Caki2 (cell line): Measurements from ENCODE around the gene TEPSIN. TPM values are rescaled to one million over a fixed set of nuclear protein-coding genes. Genes with fewer than 3 reads are reported as not detected.
A peak's percentile ranks its signal among the peaks of the same experiment; 100 is the strongest.
"Not testable (repeated sequence)": the region's sequence is repeated elsewhere in the genome, so short reads cannot be mapped to it uniquely, and the experiment has no call there.

Experiments used
- DNase-seq: peaks from one replicate; pipeline ENCODE4 v3.0.0-alpha.2; 2015; ENCODE audit warnings: low read depth
- in situ Hi-C: cut with HindIII; loops from 2 replicates; pipeline ENCODE4 v1.10.0; 2016; ENCODE audit warnings: low sequenced_read_pairs, low pct_unique_long_range_greater_than_20kb, mixed read lengths
- total RNA-seq: library from RNA; depleted of rRNA; stranded (reverse); fragments of >200 nt; shearing (Covaris generic); gene quantifications from 2 replicates; pipeline ENCODE4 v1.2.3, GENCODE V29; 2014; ENCODE audit warnings: low replicate concordance

Gene TEPSIN
- total RNA-seq, 1 experiment from 2014 or later: 6.8 TPM

DNA sequence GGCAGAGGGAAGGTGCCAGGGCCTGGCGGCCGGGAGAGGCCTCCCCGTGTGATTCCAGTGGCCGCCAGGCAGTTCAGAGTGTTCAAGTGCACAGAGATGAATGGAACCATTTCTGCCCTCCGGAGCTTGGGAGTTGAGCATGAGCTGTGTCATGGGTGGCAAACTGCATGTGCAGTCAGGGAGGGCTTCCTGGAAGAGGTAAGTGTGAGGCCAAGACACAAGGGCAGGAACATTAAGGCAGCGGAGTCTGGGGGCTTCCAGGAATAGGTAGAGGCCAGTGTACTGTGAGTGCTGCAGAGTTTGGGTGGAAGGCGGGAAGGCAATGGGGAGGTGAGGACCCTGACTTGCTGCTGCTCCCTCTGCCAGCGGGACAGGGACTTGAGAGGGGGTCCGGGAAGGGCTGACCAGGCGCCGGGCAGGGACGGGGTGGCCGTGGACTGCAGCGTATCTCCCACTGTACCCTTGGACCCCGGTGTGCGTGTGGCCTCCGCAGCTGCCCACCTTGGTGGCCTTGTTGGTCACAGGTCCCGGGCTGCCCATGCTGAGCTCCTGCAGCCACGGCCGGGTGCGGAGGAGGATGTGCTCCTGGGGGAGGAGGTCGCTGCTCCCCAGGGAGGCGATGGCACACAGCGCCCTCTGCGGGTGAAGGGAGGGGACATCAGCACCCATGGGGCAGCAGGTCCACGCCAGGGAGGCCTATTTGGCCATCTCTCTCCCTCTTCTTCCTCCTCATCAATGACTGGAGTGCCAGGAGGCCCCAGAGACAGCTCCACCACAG, 8.6 kb downstream of the TEPSIN start:
- DNase-seq: no peak
- in situ Hi-C loops: no loop called here

DNA sequence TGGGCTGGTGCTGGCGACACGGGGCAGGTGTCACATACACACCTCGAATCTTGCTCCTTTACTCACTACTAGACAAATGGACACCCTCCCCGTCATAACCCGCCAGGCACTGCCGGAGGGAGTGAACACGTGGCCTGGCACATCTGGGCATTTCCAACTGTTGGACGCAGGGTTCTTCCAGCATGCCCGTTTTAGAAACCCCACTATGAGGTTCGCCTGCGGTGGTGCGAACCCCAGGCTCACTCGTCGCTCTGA, 9.3 kb downstream of the TEPSIN start:
- in situ Hi-C loops: no loop called here
- DNase-seq: no peak

DNA sequence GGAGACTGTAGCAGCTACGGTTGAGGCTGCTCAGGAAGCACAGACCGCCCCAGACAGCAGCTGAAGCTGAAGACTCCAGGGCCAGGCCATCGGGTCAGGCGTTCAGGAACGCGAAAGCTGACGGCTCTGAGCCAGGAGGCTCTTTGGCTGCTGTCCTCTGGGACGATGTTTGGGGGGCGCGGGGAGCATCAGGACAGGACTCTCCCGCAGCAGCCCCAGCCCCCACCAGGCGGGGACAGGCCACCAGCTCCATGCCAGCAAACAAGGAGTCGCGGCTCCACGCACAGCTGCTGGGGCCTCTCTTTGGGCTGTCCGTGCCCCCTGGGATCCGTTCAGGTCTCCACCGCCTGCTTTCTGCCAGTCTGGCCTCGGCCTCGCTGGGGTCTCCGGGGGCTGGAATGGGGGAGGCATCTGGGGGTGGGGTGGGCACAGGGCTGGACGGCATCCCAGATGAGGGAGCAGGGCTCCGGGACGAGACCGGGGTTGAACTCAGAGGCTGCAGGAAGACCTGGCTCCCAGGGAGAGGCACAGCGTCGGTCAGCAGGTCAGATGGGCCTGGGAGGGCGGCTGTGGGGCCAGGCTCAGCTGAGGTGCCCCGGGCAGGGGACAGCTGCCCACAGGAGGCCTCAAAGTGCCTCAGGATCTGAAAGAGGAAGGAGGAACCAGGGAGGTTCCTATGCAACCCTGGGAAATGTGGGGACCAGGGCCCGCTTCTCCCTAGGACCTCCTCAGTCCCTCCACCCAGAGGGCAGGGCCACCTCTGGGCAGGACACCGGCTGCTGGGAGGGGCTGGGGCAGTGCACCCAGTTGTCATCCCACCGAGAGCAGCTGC, 9.8 kb downstream of the TEPSIN start:
- in situ Hi-C loops: no loop called here

DNA sequence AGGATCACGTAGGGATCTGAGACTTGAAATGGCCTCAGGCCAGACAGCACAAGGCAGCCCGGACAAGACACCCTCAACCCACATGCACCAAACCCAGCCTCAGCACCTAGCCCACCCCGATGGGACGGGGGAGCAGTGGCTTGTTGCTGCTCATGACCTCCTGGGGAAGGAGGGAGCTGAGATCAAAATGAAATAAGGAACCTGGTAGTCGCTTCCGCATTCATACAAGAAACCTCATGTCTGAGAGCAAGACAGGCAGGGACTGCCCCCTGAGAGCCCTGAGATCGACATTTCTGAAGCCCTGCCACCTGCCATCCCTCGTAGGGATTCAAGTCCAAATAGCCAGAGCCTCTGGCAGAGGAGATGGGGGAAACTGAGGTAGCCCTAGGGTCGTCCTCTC, 10.4 kb downstream of the TEPSIN start:
- DNase-seq: no peak
- in situ Hi-C loops: no loop called here

More for the DNA sequence above, 9.8 kb downstream of the TEPSIN start:
- no peak for DNase-seq

DNA sequence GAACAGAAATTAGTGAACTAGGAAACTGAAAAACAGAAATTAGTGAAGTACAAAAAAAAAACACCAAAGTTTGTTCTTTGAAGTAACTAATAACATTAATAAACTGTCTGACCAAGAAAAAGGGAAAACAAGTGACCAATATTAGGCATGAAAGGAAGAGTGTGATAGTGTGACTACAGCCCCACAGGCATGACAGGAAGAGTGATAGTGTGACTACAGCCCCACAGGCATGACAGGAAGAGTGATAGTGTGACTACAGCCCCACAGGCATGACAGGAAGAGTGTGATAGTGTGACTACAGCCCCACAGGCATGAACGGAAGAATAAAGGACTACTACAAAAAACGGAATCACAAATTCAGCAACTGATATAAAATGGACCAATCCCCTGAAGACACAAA, 11.2 kb downstream of the TEPSIN start:
- in situ Hi-C loops, DNase-seq: not testable (repeated sequence)

DNA sequence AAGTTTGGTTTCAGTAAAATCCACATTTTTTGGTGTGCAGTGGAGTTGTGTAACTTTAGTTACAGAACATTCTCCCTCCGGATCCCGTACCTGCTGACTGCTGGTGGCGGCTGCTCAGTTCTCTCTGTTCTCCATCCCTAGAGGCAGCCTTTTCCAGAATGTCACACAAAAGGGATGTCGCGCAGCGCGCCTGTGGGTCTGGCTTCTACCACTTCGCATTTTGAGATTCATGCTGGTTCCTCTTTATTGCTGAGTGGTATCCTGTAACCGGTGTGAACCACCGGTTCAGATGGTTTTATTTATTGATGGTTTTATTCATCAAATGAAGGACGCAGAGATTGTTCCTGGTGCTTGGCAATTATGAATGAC, 15.1 kb downstream of the TEPSIN start:
- in situ Hi-C loops: no loop called here
- DNase-seq: no peak

DNA sequence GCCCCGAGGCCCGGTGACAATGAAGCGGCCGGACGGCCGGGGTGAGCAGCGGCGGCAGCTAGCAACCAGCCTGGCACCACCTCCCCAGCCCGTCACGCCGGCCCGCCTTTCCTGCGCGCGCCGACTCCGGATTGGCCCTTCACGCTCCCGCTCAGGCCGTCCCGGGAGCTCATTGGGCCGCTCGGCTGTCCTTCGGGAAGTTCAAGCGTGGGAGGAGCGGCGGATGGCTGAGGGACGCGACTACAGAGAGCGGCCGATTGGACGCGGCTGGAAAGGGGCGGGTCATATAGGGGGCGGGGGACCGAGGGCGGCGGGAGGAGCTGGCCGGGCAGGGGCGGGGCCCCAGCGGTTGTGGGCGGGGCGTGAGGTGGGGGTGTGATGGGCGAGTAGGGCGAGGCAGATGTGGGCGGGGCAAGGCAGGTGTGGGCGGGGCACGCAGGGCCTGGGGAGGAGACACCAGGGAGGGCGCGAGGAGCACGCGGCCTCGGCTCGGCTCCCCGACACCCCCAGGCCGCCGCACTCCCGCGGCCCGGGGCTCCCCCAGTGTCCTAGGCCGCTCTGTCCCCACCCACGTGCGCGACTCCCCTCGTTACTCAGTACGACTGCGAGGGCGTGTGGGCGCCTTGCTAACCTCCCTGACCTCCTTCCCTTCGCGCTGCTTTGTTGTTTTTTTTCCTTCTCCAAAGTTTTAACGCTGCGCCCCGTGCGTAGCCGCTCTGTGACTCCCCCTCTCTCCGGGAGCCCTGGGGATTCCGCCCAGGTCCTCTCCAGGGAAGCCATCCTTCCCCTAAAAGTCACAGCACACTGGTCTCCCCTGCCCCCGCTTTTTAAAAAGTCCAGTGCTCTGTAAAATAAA, 15.7 kb downstream of the TEPSIN start, which contains the start of gene CEP131:
CEP131 (minus strand) TSS at position 60 of the 856 bp plus-strand sequence. CDS start 2,909 bp downstream, outside the sequence.
- DNase-seq: peak; percentile 97
- in situ Hi-C loops: no loop called here

DNA sequence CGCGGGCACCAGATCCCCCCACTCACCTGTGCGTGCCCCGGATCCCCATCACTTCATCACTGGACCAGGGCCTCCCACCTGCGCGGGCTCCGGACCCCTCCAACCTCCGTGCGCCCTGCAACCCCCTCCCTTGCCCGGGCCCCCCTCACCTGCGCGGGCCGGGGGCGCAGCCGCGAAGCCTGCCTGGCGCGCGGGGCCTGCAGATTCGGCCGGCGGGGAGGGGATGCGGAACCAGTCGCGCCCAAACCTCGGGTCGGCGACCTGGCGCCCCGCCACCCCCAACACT, 16.3 kb downstream of the TEPSIN start:
- in situ Hi-C loops: no loop called here
- DNase-seq: no peak

DNA sequence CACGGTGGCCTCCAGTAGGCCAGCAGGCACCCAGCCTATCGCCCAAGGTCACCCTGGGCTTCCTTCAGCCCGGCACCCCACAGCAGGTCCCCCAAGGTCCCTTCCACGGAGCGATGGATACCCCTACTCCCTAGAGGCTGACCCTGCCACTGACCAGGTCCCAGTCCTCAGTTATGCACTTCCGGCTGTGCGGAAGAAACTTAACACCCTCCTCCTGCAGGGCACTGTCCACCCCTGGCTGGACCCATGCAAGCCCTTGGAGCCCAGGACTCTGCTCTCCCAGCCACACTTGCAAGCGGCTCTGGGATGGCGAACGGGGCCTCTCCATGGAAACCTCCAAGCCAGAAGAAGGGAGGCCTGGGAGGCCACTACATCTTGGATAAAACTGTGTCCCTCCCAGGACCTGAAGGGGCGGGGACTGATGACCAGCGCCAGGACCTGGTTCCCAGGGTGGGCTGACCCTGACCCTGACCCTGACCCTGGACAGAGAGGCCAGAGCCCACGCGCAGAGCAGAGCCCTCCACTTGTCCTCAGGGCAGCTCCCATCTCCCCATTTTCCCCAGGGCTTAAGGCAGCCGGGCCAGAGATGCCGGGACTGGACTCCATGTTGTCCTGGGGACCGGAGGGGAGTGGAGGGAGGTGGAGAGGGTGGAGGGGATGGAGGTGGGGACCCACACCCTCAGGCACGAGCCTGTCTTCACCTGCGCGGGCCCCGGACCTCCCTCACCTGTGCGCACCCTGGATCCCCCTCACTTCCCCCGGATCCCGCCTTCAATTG, 16.8 kb downstream of the TEPSIN start:
- in situ Hi-C loops: no loop called here
- DNase-seq: no peak

DNA sequence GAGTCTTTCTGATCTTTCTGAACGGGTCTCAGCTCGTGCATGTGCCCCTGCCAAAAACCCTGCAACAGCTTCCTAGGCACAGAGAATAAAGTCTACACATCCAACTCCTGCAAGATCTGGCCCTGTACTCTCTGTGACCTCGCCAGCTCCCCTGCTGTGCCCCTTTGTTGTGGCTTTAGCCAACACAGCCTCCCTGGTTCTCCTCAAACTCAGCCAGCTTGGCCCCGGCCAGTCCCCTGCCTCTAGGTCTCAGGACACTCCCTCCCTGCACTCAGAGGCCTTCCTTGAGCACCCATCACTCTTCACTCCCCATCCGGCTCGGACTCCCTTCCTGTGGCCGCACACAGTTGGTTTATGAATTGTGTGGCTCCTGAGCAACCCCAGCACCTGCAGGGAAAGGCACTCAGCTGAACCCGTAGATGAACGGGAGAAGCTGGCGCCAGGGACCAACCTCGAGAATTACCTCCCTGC, 17.4 kb downstream of the TEPSIN start:
- no peak for DNase-seq
- in situ Hi-C loops: no loop called here

DNA sequence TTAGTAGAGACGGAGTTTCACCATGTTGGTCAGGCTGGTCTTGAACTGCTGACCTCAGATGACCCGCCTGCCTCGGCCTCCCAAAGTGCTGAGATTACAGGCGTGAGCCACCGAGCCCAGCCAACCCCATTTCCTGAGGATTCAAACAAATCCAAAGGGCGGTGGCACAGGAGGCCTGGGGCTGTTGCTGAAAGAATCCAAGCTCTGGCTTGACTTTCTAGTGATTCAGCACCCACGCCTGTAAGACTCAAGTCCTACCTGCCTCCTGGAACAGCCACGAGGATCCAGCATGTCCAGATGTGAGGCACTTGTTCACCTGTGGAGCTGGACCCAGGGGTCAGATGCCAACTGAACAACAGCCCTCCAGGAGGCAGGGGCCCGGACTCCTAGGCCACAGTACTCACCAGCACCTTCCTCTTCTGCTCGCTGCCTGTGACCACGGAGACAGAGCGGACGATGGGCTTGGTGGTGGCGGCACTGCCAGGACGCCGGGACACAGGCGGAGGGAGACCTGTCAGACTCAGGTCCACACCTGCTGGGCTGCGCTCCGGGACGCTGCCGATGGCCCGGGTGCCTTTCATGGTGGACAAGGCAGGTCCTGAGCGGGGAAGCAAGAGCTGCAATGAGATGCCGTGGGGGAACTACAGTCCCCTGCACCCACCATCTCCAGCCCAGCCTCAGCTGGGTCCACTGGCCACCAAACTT, 19.2 kb downstream of the TEPSIN start:
- in situ Hi-C loops: no loop called here

DNA sequence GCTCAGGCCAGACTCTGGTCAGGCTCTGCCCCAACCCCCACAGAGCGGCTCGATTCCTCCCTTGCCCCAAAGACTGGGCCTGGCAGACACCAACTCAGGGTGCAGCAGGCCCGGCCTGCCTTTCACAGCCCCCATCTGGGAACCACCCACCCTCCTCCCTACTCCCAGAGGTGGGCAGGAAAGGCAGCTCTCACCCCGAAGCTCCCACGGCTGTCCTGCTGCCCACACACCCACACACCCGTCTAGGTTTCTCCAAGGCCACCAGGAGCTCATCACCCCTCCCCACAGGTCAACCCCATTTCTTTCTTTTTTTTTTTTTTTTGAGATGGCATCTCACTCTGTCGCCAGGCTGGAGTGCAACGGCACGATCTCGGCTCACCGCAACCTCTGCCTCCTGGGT, 19.9 kb downstream of the TEPSIN start:
- in situ Hi-C loops: no loop called here
- no peak for DNase-seq

More for the DNA sequence above, 19.2 kb downstream of the TEPSIN start:
- no peak for DNase-seq

DNA sequence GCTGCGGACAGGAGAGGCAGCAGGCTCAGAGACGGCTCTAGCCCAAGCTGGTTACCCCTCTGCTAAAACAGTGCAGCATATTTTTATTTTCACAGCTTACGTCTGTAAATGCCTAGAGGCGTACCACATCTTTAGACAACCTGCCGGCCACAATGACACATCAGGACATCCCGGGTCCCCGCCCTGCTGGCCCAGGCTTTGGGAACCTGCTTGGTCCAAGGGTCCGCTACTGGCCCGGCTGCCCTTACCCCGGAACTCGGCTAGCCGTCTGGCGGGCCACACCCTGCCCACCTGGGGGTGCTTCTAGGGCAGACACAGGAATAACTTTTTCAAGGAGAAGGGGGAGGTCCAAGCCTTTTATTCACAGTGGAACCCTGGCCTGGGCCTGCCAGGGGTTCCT, 20.4 kb downstream of the TEPSIN start:
- in situ Hi-C loops: no loop called here
- no peak for DNase-seq

DNA sequence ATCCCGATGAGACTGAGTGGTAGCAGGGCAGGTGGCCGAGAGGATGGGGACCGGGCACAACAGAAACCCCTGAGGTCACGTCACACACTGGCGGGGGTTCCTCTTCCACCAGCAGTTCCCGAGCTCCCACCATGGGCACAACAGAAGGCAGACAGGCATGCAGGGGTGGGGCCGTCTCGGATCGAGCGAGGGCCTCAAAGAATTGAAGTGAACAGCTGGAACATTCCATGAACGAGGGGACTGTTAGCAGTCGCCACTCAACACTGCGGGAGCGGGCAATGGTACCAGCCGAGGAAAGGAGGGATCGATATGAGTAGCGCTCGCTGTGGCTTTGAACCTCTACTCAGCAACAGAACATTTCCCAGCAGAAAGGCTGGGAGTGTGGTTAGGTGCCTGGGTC, 21.4 kb downstream of the TEPSIN start:
- in situ Hi-C loops: no loop called here
- no peak for DNase-seq

DNA sequence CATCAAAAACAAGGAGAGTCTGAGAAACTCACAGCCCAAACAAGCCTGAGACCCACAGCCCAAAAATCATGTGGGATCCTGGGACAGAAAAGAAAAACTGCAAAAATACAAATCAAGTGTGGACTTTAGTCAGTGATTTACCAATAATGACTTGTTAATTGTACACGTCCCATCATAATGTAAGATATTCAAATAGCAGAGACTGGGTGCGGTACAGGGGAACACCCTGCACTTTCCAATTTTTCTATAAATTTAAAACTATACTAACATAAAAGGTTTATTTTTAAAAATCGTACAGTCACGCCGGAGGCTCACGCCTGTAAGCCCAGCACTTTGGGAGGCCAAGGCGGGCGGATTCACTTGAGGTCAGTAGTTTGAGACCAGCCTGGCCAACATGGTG, 24.9 kb downstream of the TEPSIN start:
- in situ Hi-C loops: no loop called here
- DNase-seq: no peak

DNA sequence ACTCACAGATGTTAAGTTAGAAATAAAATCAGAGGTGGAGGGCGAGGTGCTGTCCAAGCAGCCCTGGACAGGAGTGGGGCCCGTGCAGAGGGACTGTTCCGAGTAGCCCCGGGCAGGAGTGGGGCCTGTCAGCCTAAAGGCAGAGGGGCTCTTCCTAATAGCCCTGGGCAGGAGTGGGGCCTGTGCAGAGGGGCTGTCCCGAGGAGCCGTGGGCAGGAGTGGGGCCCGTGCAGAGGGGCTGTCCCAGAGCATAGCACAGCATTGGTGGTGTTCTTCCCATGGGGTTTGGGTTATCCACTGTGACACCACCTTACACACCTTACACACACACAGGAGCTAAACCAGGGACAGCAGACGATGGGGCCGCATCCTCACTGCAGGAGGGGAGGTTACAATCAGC, 26.5 kb downstream of the TEPSIN start:
- DNase-seq: no peak
- in situ Hi-C loops: no loop called here

DNA sequence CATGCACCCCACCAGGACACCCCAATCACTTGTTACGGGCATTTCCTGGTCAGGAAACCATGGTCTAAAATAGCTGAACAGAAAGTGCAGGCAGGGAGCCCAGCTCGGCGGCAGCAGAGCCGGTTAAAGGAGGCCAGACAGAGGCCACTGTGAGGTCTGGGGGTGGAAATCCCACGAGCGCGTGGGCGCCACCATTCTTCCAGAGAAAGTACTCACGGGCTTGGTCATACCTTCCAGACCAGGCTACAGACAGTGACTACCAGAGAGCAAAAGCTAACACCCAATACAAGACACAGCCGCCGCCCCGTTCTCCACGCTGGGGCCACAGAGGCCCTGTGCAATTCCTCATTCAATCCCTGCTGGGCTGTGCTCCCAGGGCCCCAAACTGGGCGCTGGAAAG, 28.0 kb downstream of the TEPSIN start:
- in situ Hi-C loops: no loop called here

DNA sequence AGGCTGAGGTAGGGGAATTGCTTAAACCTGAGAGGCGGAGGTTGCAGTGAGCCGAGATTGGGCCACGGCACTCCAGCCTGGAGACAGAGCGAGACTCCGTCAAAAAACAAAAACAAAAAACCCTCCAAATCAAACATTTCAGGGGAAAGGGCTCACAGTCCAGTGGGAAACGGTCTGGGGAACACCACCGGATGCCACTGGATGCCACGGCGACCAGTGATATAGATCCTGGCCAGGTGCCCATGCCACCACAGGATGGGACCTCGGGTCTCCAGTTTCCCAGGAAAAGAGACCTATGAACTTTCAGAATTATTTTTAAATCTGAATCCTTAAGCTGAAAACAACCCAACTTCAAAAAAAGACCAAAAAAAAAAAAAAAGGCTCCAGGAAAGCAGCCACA, 28.4 kb downstream of the TEPSIN start:
- DNase-seq: no peak
- in situ Hi-C loops: no loop called here

More for the DNA sequence above, 28.0 kb downstream of the TEPSIN start:
- no peak for DNase-seq
